Prostate gland (tissue), 2 donors: ENCODE measurements around the gene TMEM221. TPM values are rescaled to one million over a fixed set of nuclear protein-coding genes. Genes with fewer than 3 reads are reported as not detected.
A peak's percentile ranks its signal among the peaks of the same experiment; 100 is the strongest.

Experiments
- DNase-seq: peaks from one replicate; pipeline ENCODE4 v3.0.0-alpha.2; 2019; ENCODE audit warnings: low spot score
- H3K27ac ChIP-seq, 2 donors: fragments of 200-600 bp; sonication (generic); 2 replicates each; pipeline ENCODE4 v1.5.1; 2017 to 2019
- H3K27me3 ChIP-seq: fragments of 200-600 bp; sonication (generic); replicated peaks from 2 replicates; pipeline ENCODE4 v1.5.1; 2019; ENCODE audit not compliant: insufficient read depth
- H3K36me3 ChIP-seq, 2 donors: fragments of 200-600 bp; sonication (generic); 1 replicate in 1 of 2; 2 replicates in 1 of 2; pipeline versions ENCODE4 v1.5.1 to v1.8.1; 2017 to 2019
- H3K4me1 ChIP-seq: fragments of 200-600 bp; sonication (generic); replicated peaks from 2 replicates; pipeline ENCODE4 v1.5.1; 2019
- H3K4me3 ChIP-seq, 2 donors: fragments of 200-600 bp; sonication (generic); 2 replicates each; pipeline ENCODE4 v1.5.1; 2017 to 2019
- H3K9me3 ChIP-seq: fragments of 200-600 bp; sonication (generic); 2 replicates; pipeline ENCODE4 v1.5.1; 2017
- POLR2A ChIP-seq: fragments of 450-650 bp; IDR thresholded peaks from one replicate; pipeline ENCODE4 v1.6.1; 2016; ENCODE audit warnings: antibody characterized with exemption, mild to moderate bottlenecking
- POLR2AphosphoS5 ChIP-seq: sonication (generic); formaldehyde crosslinking; IDR thresholded peaks from one replicate; pipeline ENCODE4 v1.6.1; 2017; ENCODE audit warnings: antibody characterized with exemption
- WGBS: methylation state at CpG from one replicate; pipeline ENCODE4 v1.1.5; 2018; 5-methylcytosine and 5-hydroxymethylcytosine counted together
- intact Hi-C: fragments of 100-400 bp; cut with DNase I; formaldehyde crosslinking; loops from one replicate; pipeline ENCODE4 v1.14.2; 2022
- total RNA-seq, 2 donors: library from RNA; depleted of rRNA; stranded (reverse); fragments of >200 nt; gene quantifications; one replicate each; pipeline ENCODE4 v1.1.0, GENCODE V29; 2016
- TF ChIP-seq, protein P1 (sequence below), 4 experiments: fragments of 200-600 bp in 2 of 4; fragments of 450-650 bp in 2 of 4; sonication (generic) in 2 of 4; IDR thresholded peaks; 1 replicate in 3 of 4; 2 replicates in 1 of 4; pipeline ENCODE4 v1.5.1; 2016 to 2019; ENCODE audit warnings: antibody characterized with exemption in 4 of 4, mild to moderate bottlenecking in 2 of 4, moderate library complexity in 2 of 4

The TMEM221 gene
- total RNA-seq, 2 donors from 2014 or later, result 1.4 to 1.7 TPM

DNA sequence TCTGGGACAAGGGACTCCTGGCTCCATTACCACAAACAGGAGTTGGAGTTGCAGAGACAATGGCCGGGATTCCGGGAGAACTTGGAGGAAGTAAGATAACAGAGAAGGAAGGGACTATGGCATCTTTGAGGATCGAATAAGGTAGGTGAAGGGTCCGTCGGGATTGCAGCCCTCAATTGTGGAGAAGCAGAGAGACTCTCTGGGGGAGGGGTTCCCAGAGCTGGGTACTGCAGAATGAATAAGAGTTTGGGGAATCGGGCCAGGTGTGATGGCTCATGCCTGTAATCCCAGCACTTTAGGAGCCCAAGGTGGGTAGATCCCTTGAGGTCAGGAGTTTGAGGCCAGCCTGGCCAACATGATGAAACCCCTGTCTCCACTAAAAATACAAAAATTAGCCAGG, 46.8 kb downstream of the TMEM221 start:
- Histone ChIP-seq H3K9me3 (no peaks in the 10 kb centered on the region), H3K27me3 (no peaks in the 10 kb centered on the region), H3K4me1 (no peaks in the 10 kb centered on the region), H3K36me3 (no peaks in the 10 kb centered on the region), H3K27ac (no peak overlapping the region), H3K4me3 (no peak overlapping the region)
- DNase-seq, result no peak
- TF ChIP-seq, protein P1, sequence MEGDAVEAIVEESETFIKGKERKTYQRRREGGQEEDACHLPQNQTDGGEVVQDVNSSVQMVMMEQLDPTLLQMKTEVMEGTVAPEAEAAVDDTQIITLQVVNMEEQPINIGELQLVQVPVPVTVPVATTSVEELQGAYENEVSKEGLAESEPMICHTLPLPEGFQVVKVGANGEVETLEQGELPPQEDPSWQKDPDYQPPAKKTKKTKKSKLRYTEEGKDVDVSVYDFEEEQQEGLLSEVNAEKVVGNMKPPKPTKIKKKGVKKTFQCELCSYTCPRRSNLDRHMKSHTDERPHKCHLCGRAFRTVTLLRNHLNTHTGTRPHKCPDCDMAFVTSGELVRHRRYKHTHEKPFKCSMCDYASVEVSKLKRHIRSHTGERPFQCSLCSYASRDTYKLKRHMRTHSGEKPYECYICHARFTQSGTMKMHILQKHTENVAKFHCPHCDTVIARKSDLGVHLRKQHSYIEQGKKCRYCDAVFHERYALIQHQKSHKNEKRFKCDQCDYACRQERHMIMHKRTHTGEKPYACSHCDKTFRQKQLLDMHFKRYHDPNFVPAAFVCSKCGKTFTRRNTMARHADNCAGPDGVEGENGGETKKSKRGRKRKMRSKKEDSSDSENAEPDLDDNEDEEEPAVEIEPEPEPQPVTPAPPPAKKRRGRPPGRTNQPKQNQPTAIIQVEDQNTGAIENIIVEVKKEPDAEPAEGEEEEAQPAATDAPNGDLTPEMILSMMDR (IDR thresholded peaks at IDR 0.05), result no peak
- TF ChIP-seq POLR2A (no peak), POLR2AphosphoS5 (no peak)
- intact Hi-C loops, result no loop called here
- WGBS, result 87% methylated on average over 6 of the region's 6 CpGs

DNA sequence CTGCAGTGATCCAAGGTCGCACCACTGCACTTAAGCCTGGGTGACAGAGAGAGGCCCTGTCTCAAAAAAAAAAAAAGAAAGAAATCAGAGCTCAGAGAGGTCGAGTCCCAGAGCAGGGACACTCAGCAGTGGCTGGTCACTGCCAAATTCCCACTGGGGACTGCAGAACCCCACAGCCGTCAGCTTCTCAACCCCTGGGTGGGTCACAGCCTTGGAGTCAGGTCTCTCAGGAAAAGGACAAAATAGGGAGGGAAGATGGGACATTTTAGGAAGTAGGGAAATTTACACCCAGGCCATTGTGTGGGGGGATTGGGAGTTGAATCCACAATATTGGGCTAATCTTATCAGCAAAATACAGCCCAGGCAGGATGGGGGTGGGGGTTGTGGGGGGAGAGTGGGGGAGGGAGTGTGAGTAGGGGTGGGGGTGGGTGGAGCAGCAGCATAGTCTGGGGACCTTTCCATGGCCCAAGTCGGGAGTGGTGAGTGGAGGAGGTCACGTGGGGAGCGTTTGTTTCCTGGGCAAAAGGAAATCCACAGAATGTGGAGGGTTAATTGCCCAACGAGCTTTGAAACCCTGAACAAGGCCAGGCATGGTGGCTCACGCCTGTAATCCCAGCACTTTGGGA, 49.5 kb downstream of the TMEM221 start:
- Histone ChIP-seq H3K27me3 (no peaks in the 10 kb centered on the region), H3K4me3 (no peak overlapping the region), H3K9me3 (no peaks in the 10 kb centered on the region), H3K4me1 (no peaks in the 10 kb centered on the region), H3K27ac (no peak overlapping the region), H3K36me3 (no peaks in the 10 kb centered on the region)
- WGBS, result 73% methylated on average over 8 of the region's 8 CpGs
- intact Hi-C loops, result no loop called here
- TF ChIP-seq, protein P1 (IDR thresholded peaks at IDR 0.05), result no peak
- TF ChIP-seq POLR2A (no peak), POLR2AphosphoS5 (no peak)
- DNase-seq, result no peak

DNA sequence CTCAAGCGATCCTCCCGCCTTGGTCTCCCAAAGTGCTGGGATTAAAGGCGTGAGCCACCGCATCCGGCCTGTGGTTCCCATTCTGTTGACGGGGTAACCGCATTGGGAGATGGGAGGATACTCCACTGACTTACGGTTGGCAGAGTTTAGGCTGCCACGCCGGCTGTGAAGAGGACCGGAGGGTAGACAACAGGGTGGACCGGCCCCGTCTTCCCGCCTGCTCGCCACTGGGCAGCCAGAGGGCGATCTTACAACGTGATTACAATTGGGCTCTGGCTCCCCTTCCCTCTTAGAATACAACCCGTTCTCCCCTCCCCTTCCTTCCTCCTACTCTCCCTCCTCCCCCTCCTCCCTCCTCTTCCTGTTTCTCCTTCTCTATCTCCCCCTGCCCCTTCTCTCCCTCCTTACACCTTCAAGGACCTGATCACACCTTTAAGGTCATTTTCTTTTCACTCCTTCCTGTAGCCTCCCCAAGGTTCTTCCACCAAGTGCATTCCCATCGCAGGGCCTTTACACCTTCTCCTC, 53.5 kb downstream of the TMEM221 start:
- H3K27ac ChIP-seq, result no peak overlapping the region
- H3K4me1 ChIP-seq, result peaks cover 3% of the 10 kb centered on the region
- H3K36me3 ChIP-seq, result no peaks in the 10 kb centered on the region
- TF ChIP-seq, protein P1 (IDR thresholded peaks at IDR 0.05), result peak; percentile 36 to 74 (median 49)
- no peak for TF ChIP-seq POLR2AphosphoS5
- no peaks in the 10 kb centered on the region for H3K9me3 ChIP-seq
- H3K4me3 ChIP-seq, result no peak overlapping the region
- 25% methylated on average over 19 of the region's 19 CpGs for WGBS
- H3K27me3 ChIP-seq, result no peaks in the 10 kb centered on the region
- intact Hi-C loops, result no loop called here
- DNase-seq, result no peak

DNA sequence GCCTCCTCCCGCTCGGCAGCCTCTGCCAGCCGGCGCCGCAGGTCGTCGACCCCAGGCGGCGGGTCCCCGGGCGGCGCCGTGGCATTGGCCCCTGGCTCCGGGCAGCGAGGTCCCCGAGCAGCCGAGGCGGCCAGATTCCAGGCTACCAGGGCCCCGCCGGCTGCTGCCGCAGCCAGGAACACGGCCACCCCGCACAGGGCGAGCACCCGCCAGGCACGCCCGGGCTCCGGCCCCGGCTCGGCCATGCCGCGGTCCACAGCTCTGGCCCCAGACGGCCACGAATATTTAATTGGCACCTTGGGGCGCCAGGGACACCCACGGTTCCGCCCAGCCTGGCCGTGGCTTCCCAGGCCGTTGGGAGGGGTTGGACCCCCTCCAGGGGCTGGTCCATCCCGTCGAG, 54.6 kb downstream of the TMEM221 start, which contains the start of gene CCDC194:
CCDC194 (minus strand) TSS at position 283 of the 400 bp plus-strand sequence; CDS start at position 245, 38 bp downstream.
- no peaks in the 10 kb centered on the region for H3K36me3 ChIP-seq
- no peak for TF ChIP-seq POLR2A
- TF ChIP-seq POLR2AphosphoS5, result no peak
- TF ChIP-seq, protein P1 (IDR thresholded peaks at IDR 0.05), result no peak
- no peak within 1 kb of the TSS for H3K4me3 ChIP-seq
- peaks cover 3% of the 10 kb centered on the region for H3K4me1 ChIP-seq
- DNase-seq, result no peak
- H3K27me3 ChIP-seq, result no peaks in the 10 kb centered on the region
- H3K27ac ChIP-seq, result no peak within 1 kb of the TSS
- intact Hi-C loops, result no loop called here
- H3K9me3 ChIP-seq, result no peaks in the 10 kb centered on the region
- 35% methylated on average over 39 of the region's 41 CpGs for WGBS

DNA sequence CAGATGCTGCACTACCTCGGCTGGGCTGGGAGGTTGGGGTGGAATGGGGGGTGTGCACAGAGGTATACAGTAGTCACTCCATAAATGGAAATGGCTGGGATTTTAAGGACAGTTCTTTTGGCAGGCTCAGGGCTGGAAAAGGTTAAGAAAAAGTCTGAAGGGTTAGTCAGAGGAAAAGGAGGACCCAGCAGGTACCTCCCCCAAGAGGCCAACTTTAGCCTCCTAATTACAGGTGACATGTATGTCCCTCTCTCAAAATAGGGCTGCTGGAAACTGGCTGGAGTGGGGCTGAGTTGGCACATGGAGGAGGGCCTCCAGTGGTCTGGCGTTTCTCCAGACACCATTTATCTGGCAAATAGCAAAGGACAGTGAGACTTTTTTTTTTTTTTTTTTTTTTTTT, 55.5 kb downstream of the TMEM221 start:
- intact Hi-C loops, result no loop called here
- TF ChIP-seq POLR2A, result no peak
- peaks cover 3% of the 10 kb centered on the region for H3K4me1 ChIP-seq
- WGBS, result 49% methylated on average over 2 of the region's 2 CpGs
- H3K27ac ChIP-seq, result no peak overlapping the region
- DNase-seq, result no peak
- H3K36me3 ChIP-seq, result no peaks in the 10 kb centered on the region
- H3K4me3 ChIP-seq, result no peak overlapping the region
- H3K9me3 ChIP-seq, result no peaks in the 10 kb centered on the region
- H3K27me3 ChIP-seq, result no peaks in the 10 kb centered on the region
